GM19351 (cell line): Measurements from ENCODE around the gene LARP1B.
"Not testable (repeated sequence)": the region's sequence is repeated elsewhere in the genome, so short reads cannot be mapped to it uniquely, and the experiment has no call there.

Source experiments
- ATAC-seq: cut with Tn5 transposase; IDR thresholded peaks from one replicate; pipeline ENCODE4 v1.9.1; 2021; ENCODE audit warnings: mild to moderate bottlenecking, moderate library complexity; ENCODE audit not compliant: unreplicated experiment

Gene LARP1B

DNA sequence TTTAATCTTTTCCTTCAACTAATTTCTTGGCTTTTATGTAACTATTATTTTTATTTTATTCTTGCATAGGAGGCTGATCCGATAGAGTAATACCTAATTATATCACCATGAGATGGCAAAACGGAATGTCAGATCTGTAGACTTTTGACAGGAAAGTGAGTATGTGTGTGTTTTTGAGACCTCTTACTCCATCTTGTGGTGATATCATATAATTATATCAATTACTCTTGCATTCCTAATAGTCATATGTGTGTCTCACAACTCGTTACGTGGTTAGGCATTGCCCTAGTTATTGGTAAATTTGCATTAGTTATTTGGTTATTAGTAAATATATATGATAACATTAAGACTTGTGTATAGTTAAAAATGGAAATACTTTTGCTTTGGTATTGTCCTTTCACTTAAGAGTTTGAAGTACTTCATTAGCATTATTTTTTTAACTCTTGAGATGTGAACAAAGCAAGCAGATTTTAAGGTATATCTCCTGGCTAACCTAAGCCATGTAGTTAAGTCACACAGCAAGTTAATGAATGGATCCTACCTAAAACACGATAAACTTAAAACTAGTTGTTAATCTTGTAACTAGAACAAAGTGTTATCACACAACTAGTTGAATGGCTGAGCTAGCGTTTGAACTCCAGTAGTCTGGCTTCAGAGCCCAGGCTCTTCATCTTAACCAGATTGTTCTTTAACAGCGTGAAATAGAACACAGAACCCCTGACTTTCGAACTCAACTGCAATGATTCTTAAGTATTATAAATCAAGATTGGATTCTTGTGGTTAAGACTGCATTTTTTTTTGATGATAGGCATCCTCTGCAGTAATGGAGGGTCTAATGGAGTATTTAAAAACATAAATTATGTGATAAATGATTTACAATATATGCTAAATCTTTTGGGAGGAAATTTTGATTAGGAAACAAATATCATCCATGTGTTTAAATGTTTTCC is 159.4 kb downstream of the LARP1B start:
- ATAC-seq = peak; percentile 99

DNA sequence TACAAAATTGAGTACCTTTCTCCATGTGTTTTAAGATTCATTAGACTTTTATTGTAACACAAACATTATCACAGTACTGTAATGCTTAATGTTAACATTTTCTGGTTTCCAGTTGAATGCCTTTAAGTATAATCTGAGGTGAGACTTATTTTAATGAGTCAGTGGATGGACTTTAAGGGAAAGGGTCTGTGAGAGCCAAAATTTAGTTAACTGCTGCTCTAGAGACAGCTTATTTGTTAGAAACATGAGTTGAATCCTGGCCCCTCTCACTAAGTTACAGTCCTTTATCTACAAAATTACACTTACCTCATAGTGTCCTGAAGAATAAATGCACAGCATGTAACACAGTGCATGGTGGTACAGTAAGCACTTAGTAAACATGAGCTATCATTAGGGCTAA is 160.5 kb downstream of the LARP1B start:
- no peak for ATAC-seq

DNA sequence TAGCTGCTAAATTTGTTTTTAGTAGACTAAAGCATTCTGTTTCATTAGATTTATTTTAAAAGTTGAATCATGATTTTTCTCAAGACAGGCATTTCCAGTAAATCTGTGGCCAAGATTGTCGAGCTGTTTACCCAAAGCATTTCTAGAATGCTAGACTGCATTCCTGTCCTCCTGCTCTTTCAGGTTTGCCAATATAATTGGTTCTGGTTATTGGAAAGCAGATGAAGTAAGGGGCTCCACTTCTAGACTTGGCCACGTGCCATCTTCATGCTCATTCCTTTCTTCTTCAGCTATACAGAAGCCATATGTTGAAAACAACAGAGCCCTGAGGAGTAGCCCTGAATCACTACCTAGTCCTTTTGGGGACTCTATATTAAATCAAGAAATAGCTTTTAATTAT is 164.0 kb downstream of the LARP1B start:
- ATAC-seq = no peak

DNA sequence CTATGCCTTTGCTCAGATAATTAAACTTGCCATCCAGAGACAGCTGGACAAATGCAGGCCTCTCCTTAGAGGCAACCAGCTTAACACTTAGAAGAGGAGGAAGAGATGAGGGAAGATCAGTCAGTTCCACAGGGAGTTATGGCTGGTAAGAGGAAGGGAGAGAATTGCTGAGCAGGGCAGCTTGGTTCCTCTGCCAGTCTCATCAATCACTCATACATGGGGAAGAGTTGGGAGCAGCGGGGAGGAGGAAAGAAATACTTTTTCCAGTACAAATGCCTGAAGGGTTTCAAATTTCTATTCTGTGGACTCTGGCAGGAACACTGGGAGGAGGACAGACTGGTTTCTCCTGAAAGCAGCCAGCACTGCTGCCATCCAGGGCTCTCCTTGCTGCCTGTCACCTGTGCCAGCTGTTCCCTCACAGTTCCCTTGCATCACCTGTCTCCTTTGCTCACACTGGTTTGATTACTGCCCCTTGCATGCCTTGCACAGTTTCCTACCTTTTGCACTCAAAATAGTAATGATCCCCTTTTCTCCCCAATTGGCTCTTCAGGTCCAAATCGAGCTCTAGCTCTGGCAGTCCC is 167.0 kb downstream of the LARP1B start:
- ATAC-seq = no peak

DNA sequence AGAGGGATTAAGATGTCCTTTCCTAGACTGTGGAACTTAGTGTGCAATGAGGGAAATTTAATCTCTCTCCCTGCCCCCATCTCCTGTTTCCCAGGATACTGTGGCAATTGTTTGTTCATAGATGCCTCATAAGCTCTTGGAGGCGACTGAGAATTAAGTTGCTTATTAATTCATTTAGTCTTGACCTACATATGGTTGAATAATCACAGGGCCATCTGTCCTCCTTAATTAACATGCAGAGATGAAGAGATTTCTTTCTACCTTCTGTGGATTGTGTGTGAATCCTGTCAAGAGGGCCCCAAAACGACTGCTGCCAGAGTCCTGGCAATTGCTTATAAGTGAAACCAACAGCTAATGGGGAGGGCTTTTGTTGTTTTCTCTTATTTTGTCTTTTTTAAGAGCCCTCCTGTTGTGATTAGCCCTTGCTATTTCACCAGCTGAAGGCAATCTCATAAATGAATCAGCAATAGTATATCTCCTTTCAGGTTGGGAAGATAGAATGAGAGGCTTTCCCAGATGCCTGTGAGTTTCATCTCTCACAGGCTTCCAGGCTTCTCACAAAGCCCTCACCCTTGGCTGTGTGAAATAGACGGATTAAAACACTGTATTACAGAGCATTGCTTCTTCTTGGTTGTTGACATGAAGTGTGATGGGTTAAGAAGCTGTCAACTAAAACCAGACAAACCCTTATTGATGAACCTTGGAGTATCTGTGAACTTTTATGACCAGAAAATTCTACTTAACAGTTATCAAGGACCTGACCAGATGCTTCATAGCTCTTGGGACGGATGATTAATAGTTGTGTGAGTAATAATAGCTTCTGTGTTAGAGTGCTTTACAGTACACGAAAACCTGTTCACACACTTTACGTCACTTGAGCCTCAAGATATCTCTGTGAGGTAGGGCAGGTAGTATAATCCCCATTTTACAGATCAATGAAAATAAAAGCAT is 168.0 kb downstream of the LARP1B start:
- ATAC-seq = no peak

DNA sequence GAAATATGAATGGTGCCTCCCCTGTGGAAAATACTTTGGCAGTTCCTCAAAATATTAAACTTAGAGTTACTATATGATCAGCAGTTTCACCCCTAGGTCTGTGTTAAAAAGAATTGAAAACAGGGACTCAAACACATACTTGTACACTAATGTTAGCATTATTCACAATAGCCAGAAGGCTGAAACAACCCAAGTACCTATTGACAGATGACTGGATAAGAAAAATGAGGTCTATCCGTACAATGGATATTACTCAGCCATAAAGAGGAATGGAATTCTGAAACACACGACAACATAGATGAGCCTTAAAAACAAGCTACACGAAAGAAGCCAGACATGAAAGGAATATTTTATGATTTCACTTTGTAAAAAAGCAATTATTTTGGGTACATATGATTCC is 171.6 kb downstream of the LARP1B start:
- no peak for ATAC-seq

DNA sequence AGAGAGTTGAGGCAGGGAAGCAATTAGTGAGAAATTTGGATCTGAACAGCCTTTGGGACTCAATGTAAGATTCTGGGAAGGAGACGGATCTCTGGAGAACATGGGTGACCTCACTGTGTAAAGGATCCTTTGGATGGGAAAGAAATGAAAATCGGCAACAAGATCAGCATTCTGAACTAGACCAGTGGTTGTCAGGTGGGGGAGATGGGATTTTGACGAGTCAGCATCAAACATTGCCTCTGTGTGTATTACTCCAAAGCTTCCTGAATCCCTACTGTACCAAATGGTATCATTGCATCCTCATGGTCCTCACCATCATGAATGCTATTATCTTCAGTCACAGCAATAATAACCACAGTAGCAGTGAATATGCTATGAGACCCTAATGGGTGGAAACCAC is 173.7 kb downstream of the LARP1B start:
- no peak for ATAC-seq

DNA sequence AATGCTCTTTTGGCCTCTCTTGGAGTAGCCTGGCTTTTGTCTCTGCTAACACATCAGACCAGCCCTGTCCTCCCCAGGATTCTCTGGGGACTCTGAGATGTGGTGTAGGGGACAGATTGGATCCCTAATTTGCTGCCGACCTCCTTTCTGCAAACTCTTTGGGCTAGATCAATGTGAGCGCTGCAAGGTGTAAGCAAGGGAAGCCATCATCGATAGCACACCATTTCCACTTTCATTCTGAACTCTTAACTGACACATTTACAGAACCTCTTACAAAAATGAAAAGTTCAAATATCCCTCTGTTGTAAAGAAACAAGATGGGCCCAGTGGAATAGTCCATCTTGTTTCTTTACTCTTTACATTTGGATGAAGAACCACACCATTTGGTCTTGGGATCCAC is 179.9 kb downstream of the LARP1B start:
- peak; percentile 47 for ATAC-seq

DNA sequence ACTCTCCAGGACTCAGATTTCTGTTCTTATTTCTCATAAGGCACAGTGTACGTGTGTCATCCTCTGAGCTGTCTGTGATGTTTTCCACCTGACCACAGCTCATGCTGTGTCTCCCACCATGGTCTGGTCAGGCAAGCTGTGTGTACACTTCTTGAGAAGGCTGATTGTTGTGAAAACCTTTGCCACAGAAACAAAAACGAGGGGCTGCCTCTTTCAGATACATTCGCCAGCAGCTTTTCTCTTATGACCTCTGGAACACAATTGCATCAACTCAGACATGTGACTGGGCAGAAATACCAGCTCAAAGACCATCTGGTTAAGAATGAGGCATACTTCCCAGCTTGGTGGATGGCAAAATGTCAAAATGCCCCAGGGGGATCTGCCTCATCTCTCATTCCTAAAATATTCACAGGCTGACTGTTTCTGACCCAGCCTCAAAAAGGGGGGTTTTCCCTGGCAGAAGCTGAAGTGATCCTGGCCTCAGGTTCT is 180.4 kb downstream of the LARP1B start:
- ATAC-seq = peak; percentile 51

DNA sequence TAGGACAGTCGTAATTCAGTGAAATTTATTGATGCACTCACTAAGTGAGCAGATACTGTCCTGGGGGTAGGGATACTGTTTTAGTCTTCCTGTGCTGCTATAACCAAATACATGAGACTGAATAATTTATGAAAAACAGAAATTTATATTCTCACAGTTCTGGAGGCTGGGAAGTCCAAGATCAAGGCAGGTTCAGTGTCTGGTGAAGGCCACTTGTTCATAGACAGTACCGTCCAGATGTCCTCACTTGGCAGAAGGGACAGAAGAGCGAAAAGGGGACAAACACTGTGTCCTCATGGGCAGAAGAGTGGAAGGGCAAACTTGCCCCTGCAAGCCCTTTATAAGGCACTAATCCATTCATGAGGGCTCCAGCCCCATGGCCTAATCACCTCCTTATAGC is 180.9 kb downstream of the LARP1B start:
- no peak for ATAC-seq

DNA sequence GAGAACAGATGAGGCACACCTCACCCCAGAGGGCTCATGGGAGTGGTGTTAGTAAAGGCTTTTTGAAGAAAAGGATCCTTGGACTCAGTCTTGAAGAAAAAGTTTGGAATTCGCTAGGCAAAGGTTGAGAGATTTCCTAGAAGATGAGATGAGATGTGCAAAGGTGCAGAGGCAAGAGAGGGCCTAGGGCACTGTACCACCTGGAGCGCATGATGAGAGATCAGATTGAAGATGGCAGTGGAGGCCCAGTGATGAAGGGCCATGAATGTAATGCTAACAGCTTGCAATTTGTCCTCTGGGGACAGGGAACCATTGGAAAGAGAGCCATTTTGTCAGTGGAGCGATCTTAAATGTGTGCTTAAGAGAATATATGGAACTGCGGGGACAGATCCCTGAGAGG is 181.5 kb downstream of the LARP1B start:
- ATAC-seq = no peak

DNA sequence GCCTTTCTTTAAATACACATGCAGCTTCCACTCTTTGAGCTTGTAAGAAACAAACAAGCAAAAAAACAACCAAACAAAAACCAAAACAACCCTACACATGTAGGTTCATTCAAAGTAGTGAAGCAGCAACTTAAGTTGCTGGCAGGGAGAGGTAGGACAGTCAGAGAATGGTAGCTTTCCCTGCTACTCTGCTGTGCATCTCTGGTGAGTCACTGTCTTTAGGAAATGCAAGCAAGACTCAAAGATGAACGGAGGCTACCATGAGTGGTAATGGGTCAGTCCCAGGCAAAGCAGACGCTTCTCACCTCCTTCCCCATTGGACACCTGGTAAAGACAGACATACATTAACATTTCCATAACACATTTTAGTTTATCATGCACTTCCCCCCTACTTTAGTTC is 183.3 kb downstream of the LARP1B start:
- ATAC-seq = no peak

DNA sequence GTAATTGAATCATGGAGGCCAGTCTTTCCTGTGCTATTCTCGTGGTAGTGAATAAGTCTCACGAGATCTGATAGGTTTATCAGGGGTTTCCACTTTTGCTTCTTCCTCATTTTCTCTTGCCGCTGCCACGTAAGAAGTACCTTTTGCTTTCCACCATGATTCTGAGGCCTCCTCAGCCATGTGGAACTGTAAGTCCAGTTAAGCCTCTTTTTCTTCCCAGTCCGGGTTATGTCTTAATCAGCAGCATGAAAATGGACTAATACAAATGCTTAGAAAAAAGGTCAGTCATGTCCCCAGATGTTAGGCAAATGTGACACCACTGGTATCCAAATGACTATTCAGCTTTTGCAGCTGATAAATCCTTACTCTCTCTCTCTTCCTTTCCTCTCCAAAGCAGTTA is 184.3 kb downstream of the LARP1B start:
- not testable (repeated sequence) for ATAC-seq

DNA sequence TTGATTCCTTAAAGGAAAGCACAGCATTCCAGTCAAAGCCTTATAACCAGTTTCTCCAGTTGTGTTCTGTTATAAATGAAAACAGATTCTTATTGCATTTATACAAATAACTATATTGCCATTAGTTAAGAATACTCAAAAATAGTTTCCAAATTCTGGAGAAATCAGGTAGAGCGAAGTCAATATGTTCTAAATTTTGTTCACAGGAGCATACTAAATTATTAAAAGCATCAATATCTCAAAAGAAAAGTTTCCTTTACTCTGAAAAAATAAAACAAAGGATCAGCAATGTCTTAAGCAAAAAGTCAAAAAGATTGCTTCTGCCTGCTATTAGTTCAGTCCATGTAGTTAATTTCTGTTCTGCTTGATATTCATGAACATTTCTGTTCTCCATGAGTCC is 186.8 kb downstream of the LARP1B start:
- no peak for ATAC-seq

DNA sequence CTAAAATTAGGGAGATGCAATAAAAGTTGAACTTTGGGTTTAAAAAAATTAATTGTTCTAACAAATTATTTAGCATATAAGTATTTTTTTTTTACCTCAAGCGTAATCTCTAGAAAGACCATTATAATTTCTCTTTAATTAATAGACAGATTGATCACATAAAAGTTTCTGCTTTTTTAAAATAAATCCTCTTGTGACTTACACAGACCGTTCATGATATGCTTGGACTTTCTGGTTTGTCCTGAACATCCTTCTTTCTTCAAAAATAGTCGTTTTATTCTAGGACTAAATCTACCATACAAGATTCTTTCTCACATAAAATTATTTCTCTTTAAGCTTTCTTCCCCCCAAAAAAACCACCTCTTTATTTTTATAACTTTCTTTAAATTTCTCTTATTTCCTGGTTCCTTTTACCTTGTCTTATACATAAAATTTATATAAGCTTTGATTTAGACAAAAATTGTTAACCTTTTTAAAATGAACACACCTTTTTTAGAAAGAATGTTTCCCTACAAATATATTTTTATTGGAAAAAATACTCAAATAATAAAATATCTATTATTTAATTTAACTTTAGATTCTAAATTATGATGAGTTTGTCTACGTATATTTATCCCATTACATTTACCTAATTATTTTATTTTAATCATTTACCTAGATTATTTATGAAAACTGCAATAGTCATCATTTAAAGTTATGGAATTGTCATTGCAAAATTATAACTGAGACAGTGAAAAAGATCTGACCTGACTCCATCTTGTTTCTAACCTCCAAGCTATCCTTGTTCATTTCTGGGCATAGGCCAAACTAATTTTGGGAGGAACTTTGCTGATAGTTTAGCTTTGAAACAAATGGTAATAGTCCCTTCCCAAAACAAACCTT is 188.9 kb downstream of the LARP1B start:
- ATAC-seq = no peak

DNA sequence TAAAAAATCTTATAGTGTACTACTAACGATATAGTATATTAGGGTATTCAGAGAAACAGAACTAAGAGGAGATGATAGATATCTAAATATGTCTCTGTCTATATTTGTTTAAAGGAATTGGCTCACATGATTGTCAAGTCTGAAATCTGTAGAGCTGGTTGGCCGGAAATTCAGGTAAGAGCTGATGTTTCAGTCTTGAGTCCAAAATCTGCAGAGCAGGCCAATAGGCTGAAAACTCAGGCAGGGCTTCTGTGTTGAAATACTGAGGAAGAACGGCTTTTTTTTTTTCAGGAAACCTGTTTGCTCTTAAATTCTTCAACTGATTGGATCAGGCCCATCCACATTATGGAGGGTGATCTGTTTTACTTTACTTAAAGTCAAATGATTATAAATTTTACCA is 194.8 kb downstream of the LARP1B start:
- ATAC-seq = no peak

DNA sequence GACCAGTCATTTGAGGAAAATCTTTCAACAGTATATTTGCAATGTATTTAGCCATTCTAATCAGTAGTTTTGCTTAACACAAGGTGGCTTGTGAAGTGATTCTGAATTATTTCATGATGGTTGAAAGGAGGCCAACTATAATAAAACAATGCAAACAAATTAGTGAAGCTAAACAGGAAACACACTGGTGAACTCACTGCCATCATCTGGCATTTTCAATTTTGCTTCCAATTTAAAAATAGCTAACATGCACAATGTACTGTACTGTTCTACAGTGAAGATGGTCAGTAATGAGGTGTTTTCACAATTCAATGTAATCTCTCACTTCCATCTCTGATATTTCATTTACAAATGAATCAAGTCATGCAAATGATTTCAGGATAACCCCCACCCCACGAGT is 195.4 kb downstream of the LARP1B start:
- no peak for ATAC-seq

DNA sequence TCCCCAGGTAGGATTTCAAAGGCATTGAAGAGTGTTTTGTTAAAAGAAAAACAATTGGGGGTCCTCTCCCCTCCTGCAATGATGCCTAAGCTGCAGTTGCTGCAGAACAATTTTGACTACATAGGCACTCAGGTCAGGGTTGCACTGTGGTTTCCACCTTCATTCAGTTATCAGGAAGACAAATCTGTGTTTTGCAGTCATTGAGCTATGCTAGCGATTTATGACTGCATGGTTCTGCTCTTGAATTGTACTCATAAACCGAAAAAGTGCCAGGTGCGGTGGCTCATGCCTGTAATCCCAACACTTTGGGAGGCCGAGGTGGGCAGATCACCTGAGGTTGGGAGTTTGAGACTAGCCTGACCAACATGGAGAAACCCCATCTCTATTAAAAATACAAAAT is 197.1 kb downstream of the LARP1B start:
- ATAC-seq = not testable (repeated sequence)

DNA sequence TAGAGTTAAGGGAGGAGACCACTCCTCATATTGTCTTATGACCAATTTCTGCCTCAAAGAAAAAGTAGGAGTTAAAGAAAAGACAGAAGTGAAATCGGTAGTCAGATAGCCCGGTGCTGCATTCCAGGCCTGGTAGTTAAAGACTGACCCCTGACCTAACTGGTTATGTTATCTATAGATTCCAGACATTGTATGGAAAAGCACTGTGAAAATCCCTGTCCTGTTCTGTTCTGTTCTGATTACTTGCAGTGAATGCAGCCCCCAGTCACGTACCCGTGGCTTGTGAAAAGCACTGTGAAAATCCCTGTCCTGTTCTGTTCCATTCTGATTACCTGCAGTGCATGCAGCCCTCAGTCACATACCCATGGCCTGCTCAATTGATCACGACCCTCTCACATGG is 198.8 kb downstream of the LARP1B start:
- ATAC-seq = not testable (repeated sequence)
